GM21737 (cell line): ENCODE measurements around the gene ZNF628.
A peak's percentile ranks its signal among the peaks of the same experiment; 100 is the strongest.
"Not testable (repeated sequence)": the region's sequence is repeated elsewhere in the genome, so short reads cannot be mapped to it uniquely, and the experiment has no call there.

ENCODE experiments used
- ATAC-seq: cut with Tn5 transposase; IDR thresholded peaks from one replicate; pipeline ENCODE4 v1.9.1; 2021; ENCODE audit warnings: mild to moderate bottlenecking, moderate library complexity; ENCODE audit not compliant: unreplicated experiment

The ZNF628 gene

DNA sequence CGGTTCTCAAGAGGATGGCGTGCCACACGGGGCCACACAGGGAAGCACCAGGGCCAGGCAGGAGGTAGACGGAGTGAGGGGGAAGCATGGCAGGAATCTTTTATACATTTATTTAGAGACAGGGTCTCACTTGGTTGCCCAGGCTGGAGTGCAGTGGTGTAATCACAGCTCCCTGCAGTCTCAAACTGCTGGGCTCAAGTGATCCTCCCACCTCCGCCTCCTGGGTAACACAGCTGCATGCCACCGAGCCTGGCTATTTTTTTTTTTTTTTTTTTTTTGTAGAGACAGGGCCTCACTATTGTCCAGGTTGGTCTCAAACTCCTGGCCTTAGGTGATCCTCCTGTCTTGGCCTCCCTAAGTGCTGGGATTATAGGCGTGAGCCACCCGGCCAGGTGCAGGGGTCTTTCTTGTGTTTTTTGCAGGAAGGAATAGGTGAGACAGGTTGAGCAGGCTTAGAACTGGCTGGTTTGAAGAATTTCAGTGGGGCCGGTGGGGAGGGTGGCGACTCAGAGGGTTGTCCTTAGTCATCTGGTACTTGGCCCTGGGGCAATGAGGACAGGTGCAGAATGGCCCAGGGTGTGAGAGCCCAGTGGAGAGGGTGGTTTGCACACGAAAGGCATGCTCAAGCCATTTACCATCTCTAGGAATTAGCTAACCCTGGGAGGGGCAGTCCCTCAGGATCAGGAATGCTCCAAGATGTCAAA lies 19.4 kb downstream of the ZNF628 start:
- no peak for ATAC-seq

DNA sequence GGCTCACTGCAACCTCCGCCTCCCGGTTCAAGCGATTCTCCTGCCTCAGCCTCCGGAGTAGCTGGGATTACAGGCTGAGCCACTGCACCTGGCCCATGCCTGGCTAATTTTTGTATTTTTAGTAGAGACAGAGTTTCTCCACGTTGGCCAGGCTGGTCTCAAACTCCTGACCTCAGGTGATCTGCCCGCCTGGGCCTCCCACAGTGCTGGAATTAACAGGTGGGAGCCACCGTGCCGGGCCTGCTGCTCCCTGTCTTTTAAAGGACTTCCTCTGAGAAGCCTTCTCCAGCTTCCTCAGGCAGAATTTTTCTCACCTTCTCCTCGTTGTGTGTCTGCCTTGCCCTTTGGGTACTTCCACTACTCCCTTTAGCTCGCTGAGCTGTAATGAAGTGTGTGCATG lies 20.4 kb downstream of the ZNF628 start:
- not testable (repeated sequence) for ATAC-seq

DNA sequence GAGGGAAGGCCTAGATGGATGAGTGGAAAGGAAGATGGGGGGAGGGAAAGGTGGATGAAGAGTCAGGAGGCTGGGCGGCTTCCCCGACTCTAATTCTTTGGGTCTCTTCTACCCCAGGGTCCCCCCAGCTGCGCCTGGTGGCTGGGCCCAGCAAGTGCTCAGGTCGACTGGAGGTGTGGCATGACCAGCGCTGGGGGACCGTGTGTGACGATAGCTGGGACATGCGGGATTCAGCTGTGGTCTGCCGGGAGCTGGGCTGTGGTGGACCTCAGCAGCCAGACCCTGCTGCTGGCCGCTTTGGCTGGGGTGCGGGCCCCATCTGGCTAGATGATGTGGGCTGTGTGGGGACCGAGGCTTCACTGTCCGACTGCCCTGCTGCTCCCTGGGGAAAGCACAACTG lies 21.3 kb downstream of the ZNF628 start:
- ATAC-seq, result no peak

DNA sequence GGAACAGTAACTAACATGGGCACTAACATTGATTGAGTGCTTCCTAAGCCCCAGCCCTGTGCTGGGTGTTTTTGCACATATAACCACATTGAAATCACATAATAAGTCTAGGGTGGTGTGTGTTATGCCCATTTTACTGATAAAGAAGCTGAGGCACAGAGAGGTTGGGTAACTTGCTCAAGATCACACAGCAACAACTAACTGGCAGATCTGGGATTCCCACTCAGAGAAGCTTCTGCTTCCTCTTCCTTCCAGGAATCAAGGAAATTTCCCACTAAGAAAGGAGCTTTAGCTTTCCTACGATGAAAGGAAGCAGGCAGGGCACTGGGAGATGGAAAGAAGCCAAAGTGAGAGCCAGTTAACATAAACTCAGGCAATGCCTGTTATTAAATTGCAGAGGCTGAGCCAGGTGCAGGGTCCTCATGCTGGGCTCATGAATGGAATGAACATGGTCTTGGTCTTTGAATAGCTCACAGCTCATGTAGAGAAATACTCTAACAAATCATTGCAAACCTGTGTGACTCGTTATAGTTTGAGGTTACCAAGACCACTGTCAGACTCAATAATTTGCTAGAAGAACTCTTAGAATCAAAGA lies 21.9 kb downstream of the ZNF628 start:
- ATAC-seq, result no peak

DNA sequence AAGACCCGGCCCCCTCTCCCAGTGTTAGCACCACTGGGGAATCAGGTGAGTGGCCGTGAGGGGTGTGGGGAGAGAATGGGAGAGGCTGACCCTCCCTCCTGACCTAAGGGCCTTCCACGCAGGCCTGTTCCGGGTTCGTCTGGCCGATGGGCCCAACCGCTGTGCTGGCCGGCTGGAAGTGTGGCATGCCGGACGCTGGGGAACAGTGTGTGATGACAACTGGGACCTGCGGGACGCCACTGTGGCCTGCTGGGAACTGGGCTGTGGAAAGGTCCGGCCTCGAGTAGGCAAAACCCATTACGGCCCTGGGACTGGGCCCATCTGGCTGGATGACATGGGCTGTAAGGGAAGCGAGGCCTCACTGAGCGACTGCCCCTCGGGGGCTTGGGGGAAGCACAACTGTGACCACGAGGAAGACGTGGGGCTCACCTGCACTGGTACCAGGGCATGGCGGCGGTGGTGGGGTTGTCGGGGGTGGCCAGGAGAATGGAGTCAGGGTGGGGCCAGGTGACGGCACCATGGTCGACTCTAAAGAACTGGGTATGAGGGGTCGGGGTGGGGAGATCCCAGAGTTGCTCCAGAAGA lies 24.0 kb downstream of the ZNF628 start:
- ATAC-seq, result no peak

DNA sequence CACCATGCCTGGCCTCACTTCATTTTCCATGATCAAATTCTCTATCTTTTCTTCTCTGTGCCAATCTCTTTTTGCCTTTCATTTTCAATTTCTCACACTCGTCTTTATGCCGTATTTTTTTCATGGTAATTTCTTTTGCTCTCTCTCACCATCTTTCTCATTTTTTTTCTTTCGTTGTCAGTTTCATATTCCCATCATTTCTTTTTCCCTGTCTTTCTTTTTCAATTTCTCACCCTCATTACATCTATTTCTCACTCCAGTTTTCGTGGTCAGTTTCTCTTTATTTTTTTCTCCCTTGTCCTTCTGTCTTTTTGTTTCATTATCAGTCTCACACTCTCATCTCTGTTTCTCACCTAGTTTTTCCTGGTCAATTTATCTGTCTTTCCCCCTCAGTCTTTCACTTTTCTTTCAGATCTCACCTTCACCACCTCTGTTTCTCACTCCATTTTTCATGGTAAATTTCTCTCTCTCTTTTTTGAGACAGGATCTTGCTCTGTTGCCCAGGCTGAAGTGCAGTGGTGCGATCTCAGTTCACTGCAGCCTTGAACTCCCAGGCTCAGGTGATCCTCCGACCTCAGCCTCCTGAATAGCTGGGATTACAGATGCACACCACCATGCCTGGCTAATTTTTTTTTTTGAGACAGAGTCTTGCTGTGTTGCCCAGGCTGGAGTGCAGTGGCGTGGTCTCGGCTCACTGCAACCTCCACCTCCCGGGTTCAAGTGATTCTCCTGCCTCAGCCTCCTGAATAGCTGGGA lies 26.0 kb downstream of the ZNF628 start:
- ATAC-seq, result no peak

DNA sequence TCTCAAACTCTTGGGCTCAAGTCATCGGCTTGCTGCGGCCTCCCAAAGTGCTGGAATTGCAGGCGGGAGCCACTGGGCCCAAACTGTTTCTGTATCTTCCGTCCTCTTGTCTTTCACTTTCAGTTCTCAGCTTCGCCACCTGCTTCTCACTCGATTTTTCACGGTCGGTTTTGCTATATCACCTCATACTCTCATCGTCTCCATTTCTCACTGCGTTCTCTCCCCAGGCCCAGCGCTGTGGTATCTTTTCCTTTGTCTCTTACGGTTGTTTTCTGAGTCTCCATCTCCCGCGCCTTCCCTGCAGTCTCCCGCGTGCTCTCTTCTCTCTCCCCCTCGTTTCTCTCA lies 26.7 kb downstream of the ZNF628 start:
- no peak for ATAC-seq

DNA sequence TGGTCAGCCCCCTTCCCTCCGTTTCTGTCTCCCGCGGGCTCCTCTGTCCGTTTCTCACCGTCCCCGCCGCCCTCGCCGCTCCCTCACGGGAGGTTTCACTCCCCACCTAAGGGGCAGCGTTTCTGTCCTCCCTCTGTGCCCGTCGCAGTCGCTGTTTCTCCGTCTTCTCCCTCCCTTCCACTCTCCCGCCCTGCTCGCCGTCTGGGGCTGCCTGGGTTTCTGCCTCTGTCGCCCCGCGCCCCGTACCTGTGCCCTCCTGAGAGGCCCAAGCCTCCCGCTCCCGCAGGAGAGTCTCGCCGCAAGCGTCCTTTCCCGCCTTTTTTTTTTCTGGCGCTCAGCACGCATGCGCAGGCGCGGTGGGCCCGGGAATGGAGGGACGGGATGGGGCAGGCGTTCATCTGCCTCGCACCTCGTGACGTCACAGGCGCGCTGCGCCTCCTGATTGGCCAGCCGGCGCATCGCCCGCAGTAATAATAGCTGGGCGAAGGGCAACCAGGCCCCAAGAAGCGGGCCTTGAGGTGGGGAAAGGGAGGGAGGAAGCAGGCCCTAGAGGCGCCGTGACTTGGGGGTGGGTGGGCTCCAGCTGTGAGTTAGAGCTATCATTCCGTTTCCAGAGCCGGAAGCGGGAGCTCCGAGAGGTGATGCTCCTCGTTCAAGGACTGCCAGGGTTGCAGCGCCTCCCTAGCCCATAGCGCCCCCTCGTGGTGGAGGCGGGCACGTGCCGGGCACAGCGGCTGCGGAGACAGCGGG lies 27.3 kb downstream of the ZNF628 start:
- peak; percentile 82 for ATAC-seq

DNA sequence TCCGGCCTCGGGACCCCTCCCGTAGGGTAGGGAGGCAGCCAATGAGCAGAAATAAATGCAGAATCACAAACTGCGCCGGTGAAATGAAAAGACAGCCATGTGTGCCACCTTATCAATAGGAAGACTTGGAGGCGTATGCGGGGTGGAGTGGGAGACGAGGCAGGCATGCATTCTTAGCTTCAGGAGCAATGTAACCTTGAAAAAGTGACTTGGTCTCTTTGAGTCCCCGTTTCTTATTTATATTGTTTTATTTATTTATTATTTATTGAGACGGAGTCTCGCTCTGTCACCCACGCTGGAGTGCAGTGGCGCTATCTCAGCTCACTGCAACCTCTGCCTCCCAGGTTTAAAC lies 27.8 kb downstream of the ZNF628 start:
- no peak for ATAC-seq

DNA sequence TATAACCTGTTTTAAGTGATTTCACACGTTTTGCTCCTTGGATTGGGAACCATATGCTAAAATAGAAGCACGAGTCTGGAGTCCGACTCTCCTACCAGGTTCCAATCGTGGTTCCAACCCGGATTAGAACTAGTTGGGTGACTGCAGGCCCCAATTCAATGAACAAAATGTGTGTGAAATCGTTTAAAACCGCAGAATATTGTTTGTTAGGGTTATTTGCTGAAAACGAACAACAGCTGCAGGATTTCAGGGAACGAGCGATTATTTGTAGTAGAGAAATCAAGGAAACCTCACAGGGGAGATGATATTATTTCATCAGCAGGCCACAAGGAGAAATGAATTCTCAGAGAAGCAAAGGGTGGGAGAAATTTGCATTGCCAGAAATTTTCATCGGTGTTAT lies 28.6 kb downstream of the ZNF628 start:
- no peak for ATAC-seq

DNA sequence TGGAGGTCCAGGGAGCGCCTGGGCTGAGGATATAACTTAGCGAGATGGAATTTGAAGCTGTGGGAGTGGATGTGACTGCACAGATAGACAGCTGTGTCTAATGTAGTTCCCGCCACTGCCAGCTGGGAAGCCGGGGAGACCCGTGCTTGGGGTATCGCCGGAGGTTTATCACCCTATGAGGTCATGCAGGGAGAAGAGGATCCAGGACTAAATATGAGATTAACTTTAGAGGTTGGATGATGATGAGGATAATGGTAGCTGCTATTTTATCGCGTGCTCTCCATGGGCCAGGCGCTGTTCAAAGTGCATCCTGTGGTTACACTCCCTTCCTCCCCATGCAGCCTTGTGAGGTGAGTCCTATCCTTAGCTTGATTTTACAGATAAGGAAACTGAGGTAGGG lies 31.7 kb downstream of the ZNF628 start:
- ATAC-seq, result no peak

DNA sequence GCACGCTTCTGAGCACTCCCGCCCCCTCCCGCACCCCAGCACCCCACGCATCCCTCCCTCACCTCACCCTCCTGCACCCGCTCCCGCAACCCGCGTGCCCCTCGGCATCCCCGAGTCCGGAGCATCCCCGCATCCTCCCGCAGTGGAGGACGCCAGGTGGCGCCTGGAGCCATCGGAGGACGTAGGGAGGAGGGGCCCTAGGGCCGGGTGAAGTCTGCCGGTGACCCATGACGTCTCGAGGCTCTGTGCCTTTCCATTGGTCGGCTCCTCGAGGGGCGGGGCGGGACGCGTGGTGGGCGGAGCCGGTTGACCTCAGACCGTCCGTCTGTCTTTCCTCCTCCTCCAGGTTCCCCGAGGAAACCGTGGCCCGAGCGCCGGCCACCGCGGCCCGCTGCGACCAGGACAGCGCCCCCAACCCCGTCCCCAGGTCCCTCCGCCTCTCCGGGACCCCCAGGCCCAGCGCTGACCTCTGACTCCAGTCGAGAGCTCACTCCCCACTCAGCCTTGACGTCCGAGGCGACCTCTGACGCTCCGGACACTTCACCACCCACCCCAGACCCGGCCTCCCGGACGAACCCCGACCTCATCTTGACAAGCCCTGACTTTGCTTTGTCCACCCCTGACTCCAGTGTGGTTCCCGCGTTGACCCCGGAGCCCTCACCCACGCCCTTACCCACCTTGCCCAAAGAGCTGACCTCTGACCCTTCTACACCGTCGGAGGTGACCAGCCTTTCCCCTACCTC lies 40.6 kb downstream of the ZNF628 start:
- ATAC-seq, result peak; percentile 97

DNA sequence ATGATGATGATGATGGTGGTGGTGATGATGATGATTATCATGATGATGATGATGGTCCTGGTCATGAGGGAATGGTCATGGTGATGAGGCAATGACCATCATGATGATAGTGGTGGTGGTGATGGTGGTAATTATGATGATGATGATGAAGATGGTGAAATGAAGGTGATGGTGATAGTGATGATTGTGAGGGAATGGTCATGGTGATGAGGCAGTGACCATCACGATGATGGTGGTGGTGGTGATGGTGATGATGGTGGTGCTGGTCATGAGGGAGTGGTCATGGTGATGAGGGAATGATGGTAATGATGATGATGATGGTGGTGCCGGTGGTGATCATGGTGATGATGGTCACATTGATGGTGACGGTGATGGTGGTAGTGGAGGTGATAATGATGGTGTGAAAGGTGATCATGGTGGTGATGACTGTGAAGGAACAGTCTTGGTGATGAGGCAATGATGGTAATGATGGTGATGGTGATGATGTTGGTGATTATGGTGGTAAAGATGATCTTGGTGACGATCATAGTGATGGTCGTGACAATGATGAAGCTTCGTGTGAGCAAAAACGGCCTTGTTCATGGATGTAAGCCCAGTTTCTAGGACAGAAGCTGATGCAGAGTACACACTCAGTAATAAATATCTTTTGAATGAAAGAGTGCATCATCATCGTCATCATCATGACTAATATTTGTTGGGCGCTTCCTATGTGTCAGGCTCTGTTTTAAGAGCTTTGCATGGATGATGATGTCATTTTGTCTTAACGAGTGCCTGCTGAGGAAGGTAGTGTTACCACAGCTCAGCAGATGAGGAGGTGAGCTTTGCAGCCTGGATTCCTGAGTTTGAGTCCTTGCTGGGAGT lies 43.3 kb downstream of the ZNF628 start:
- ATAC-seq, result no peak

DNA sequence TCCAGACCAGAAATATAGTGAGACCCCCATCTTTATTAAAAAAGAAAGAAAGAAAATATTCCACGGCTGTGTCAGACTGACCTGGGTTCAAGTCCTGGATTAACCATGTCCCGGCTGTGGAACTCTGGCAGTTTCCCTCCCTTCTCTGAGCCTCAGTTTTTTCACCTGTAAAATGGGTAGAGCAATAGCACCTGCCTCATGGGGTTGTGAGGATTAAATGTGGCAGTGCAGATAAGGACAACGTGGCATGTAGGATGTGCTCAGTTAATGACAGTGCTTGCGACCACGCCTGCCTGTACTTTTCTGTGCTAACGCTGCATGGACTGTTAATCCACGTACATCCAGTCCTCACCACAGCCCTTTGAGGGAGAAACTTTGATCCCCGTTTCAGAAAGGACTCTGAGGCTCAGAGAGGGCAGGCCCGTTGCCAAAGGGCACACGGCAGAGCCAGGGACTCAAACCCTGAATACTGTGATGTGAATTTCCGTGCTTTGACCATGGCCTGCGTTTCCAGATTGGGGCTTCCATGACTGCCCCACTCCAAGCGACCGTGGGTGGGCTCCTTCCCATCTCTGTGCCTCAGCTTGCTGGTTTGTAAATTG lies 44.4 kb downstream of the ZNF628 start:
- ATAC-seq, result no peak

DNA sequence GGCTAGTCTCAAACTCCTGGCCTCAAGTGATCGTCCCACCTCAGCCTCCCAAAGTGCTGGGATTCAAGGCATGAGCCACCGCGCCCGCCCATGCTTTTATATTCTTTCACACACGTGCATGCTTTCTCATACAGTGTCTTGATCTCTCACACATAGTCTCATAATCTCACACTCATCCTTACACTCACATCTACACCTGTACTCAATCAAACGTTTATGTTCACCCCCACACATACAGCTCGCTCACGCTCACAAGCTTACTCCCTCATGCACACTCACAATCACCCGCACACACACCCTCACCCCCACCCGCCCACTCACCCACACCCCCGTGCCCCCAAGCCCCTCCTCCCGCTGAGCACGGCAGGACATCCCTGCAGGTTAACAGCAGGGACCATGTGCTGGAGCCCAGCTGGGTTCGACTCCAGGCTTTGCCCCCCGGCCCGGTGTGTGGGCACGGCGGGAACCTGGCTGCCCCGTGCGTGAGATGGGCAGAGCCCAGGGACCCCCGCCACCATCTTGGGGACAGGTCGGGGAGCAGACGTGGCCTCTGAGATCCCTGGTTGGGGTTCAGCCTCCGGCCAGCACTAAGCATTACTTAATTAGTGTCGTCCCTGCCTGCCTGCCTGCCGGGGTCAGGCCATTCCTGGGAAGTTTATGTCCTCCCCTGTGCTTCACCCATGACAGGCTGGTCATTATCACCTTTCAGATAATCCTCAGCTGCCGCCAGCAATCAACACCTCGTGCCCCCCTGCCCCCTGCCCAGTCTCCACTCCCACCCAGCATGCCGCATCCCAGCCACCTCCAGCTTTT lies 49.1 kb downstream of the ZNF628 start:
- no peak for ATAC-seq

DNA sequence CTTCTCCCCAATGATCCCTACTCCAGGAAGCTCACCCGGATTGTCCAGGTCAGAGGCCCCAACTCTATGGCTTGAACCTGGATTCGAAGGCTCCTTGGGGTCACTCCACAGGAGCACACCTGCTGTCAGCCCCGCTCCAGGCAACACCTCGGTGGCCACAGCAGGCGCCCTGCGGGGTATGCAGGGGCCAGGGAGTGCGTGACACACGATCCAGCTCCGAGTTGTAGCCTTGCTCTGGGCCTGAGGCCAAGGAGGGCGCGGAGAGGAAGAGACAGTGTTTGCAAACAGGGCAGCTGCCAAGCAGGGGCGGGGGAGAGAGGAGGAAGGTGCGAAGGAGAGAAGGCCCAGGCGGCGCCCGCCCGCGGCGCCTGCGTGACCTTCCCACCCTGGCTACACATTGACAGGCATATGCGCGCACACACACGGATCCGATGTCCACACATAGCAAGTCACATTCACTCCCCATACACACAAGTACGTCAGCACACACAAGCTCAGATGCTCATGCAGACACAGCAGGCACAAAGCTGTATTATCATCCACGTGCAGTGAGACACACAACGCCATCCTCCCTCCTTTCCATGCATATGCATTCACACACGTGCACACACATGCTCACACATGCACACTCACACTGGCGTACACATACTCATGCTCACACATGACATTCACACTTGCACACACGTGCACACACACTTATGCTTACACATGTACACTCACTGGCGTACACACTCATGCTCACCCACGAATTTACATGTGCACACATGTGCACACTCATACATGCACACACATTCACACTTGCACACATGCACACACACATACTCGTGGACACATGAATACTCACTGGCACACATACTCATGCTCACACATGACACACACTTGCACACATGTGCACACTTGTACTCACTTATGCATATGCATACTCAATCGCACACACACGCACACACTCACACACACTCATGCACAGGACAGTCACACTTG lies 50.1 kb downstream of the ZNF628 start:
- no peak for ATAC-seq
